Neural cell (in vitro differentiated cells): ENCODE data around the gene CCL26. TPM values are rescaled to one million over a fixed set of nuclear protein-coding genes. Genes with fewer than 3 reads are reported as not detected.
"Not testable (repeated sequence)": the region's sequence is repeated elsewhere in the genome, so short reads cannot be mapped to it uniquely, and the experiment has no call there.

Source experiments
- H2AFZ ChIP-seq: fragments of 200-600, 300-800 bp; sonication (generic), shearing (Covaris generic); 2 replicates; pipeline ENCODE4 v1.6.0; 2014; ENCODE audit warnings: low read depth, mild to moderate bottlenecking, antibody characterized with exemption, low read length, moderate library complexity
- H3F3A ChIP-seq: fragments of 200-600 bp; shearing (Covaris generic); 2 replicates; pipeline ENCODE4 v1.6.1; 2016; ENCODE audit warnings: mild to moderate bottlenecking, moderate library complexity, mixed read lengths, antibody characterized with exemption, low read length; ENCODE audit not compliant: insufficient read depth, poor library complexity, severe bottlenecking
- H3K27ac ChIP-seq: fragments of 200-600, 300-800 bp; sonication (generic), shearing (Covaris generic); 2 replicates; pipeline ENCODE4 v1.5.1; 2014; ENCODE audit warnings: mild to moderate bottlenecking, low read length, moderate library complexity
- H3K27me3 ChIP-seq: fragments of 300-800, 200-600 bp; sonication (generic), shearing (Covaris generic); 2 replicates; pipeline ENCODE4 v1.6.0; 2014; ENCODE audit warnings: mild to moderate bottlenecking, low read depth, low read length, moderate library complexity; ENCODE audit not compliant: insufficient read depth
- H3K36me3 ChIP-seq: fragments of 300-800, 200-600 bp; sonication (generic), shearing (Covaris generic); 2 replicates; pipeline ENCODE4 v1.5.1; 2014; ENCODE audit warnings: mild to moderate bottlenecking, antibody characterized with exemption, low read length, moderate library complexity; ENCODE audit not compliant: insufficient read depth
- H3K4me2 ChIP-seq: fragments of 300-800, 200-600 bp; sonication (generic), shearing (Covaris generic); 2 replicates; pipeline ENCODE4 v1.6.0; 2014; ENCODE audit warnings: mild to moderate bottlenecking, low read length
- H3K4me3 ChIP-seq: fragments of 300-800, 200-600 bp; sonication (generic), shearing (Covaris generic); 2 replicates; pipeline ENCODE4 v1.5.1; 2014; ENCODE audit warnings: mild to moderate bottlenecking, low read length, moderate library complexity
- H3K79me2 ChIP-seq: fragments of 200-600 bp; shearing (Covaris generic); replicated peaks from 2 replicates; pipeline ENCODE4 v1.6.0; 2014; ENCODE audit warnings: mild to moderate bottlenecking, low read length, moderate library complexity; ENCODE audit not compliant: insufficient read depth
- H3K9ac ChIP-seq: fragments of 300-800, 200-600 bp; sonication (generic), shearing (Covaris generic); 2 replicates; pipeline ENCODE4 v1.6.1; 2016; ENCODE audit warnings: mild to moderate bottlenecking, low read length, mixed read lengths
- H3K9me2 ChIP-seq: fragments of 200-600 bp; shearing (Covaris generic); 2 replicates; pipeline ENCODE4 v1.6.1; 2016; ENCODE audit warnings: mild to moderate bottlenecking, low read length, mixed read lengths; ENCODE audit not compliant: insufficient read depth
- H3K9me3 ChIP-seq: fragments of 200-600, 300-800 bp; sonication (generic), shearing (Covaris generic); 2 replicates; pipeline ENCODE4 v1.6.1; 2016; ENCODE audit warnings: mild to moderate bottlenecking, mixed run types, low read length, moderate library complexity, mixed read lengths
- H4K20me1 ChIP-seq: fragments of 200-600 bp; shearing (Covaris generic); 2 replicates; pipeline ENCODE4 v1.6.1; 2016; ENCODE audit warnings: mild to moderate bottlenecking, mixed run types; ENCODE audit not compliant: insufficient read depth
- polyA plus RNA-seq: library from polyadenylated mRNA; depleted of rRNA; stranded (reverse); fragments of >200 nt; gene quantifications from 2 replicates; pipeline ENCODE4 v1.2.3, GENCODE V29; 2014

Gene CCL26
- polyA plus RNA-seq, 1 donor from 2014 or later, result not detected

GRCh38 chr7:75788154-75788847, 16.3 kb upstream of the CCL26 start:
- H3K9me3 ChIP-seq, H3F3A ChIP-seq, H3K27me3 ChIP-seq, H3K4me3 ChIP-seq, H3K9me2 ChIP-seq, H4K20me1 ChIP-seq, H3K79me2 ChIP-seq, H3K36me3 ChIP-seq, H3K27ac ChIP-seq, H3K9ac ChIP-seq, H3K4me2 ChIP-seq, H2AFZ ChIP-seq: not testable (repeated sequence)

GRCh38 chr7:75783058-75783457, 11.0 kb upstream of the CCL26 start:
- not testable (repeated sequence) for H3K36me3 ChIP-seq, H3K27me3 ChIP-seq, H2AFZ ChIP-seq, H3K9me3 ChIP-seq, H3K27ac ChIP-seq, H3K9ac ChIP-seq, H3K4me3 ChIP-seq, H3K9me2 ChIP-seq, H3K79me2 ChIP-seq, H4K20me1 ChIP-seq, H3K4me2 ChIP-seq, H3F3A ChIP-seq

GRCh38 chr7:75780647-75781273, 8.7 kb upstream of the CCL26 start:
- not testable (repeated sequence) for H3K27ac ChIP-seq, H3K9me2 ChIP-seq, H3K79me2 ChIP-seq, H2AFZ ChIP-seq, H3F3A ChIP-seq, H3K36me3 ChIP-seq, H3K4me3 ChIP-seq, H3K9me3 ChIP-seq, H4K20me1 ChIP-seq, H3K9ac ChIP-seq, H3K27me3 ChIP-seq, H3K4me2 ChIP-seq

- not testable (repeated sequence) for H3K36me3 ChIP-seq, H3K27ac ChIP-seq, H3F3A ChIP-seq, H3K4me2 ChIP-seq, H3K27me3 ChIP-seq, H3K4me3 ChIP-seq, H3K9me3 ChIP-seq, H4K20me1 ChIP-seq, H2AFZ ChIP-seq, H3K9ac ChIP-seq, H3K79me2 ChIP-seq, H3K9me2 ChIP-seq
Measured at GRCh38 chr7:75779516-75779915, 7.5 kb upstream of the CCL26 start.

- H3K4me3 ChIP-seq, H3K36me3 ChIP-seq, H3K79me2 ChIP-seq, H3K27ac ChIP-seq, H3K9me2 ChIP-seq, H4K20me1 ChIP-seq, H3K4me2 ChIP-seq, H2AFZ ChIP-seq, H3F3A ChIP-seq, H3K27me3 ChIP-seq, H3K9ac ChIP-seq, H3K9me3 ChIP-seq: not testable (repeated sequence)
Measured at GRCh38 chr7:75779035-75779434, 7.0 kb upstream of the CCL26 start.
